ENCODE data around the gene CEP164.

CEP164 gene

GRCh38 chr11:117345039-117345438 lies 17.4 kb downstream of the CEP164 start:
- no peak overlapping the region for H3K27ac ChIP-seq (ENCODE audit: extremely low read depth, low read depth, low read length)
- H3K4me3 ChIP-seq (ENCODE audit: low read depth, low read length): no peak overlapping the region
- H3K36me3 ChIP-seq (ENCODE audit: control insufficient read depth in 2 of 2, insufficient read depth in 1 of 2, low read length in 2 of 2): peaks cover 0 to 63% of the 10 kb centered on the region in 2 experiments; a peak in 2 of 3 replicates
- no peaks in the 10 kb centered on the region for H3K4me1 ChIP-seq (ENCODE audit: control insufficient read depth, insufficient read depth, low read length)
- ChIA-PET POLR2A (no interaction called here), CTCF (no interaction called here)
- H3K9me3 ChIP-seq (ENCODE audit: control insufficient read depth, insufficient read depth, low read depth, low read length): no peaks in the 10 kb centered on the region
- TF ChIP-seq, protein P1, sequence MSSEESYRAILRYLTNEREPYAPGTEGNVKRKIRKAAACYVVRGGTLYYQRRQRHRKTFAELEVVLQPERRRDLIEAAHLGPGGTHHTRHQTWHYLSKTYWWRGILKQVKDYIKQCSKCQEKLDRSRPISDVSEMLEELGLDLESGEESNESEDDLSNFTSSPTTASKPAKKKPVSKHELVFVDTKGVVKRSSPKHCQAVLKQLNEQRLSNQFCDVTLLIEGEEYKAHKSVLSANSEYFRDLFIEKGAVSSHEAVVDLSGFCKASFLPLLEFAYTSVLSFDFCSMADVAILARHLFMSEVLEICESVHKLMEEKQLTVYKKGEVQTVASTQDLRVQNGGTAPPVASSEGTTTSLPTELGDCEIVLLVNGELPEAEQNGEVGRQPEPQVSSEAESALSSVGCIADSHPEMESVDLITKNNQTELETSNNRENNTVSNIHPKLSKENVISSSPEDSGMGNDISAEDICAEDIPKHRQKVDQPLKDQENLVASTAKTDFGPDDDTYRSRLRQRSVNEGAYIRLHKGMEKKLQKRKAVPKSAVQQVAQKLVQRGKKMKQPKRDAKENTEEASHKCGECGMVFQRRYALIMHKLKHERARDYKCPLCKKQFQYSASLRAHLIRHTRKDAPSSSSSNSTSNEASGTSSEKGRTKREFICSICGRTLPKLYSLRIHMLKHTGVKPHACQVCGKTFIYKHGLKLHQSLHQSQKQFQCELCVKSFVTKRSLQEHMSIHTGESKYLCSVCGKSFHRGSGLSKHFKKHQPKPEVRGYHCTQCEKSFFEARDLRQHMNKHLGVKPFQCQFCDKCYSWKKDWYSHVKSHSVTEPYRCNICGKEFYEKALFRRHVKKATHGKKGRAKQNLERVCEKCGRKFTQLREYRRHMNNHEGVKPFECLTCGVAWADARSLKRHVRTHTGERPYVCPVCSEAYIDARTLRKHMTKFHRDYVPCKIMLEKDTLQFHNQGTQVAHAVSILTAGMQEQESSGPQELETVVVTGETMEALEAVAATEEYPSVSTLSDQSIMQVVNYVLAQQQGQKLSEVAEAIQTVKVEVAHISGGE (tag by site-specific recombination; conservative IDR thresholded peaks at IDR 0.05; ENCODE audit: low read depth): no peak

GRCh38 chr11:117354550-117354949 lies 26.9 kb downstream of the CEP164 start:
- no peaks in the 10 kb centered on the region for H3K9me3 ChIP-seq (ENCODE audit: control insufficient read depth, insufficient read depth, low read depth, low read length)
- no peaks in the 10 kb centered on the region for H3K4me1 ChIP-seq (ENCODE audit: control insufficient read depth, insufficient read depth, low read length)
- peaks cover 5 to 65% of the 10 kb centered on the region in 2 experiments for H3K36me3 ChIP-seq (ENCODE audit: control insufficient read depth in 2 of 2, insufficient read depth in 1 of 2, low read length in 2 of 2)
- no peak overlapping the region for H3K4me3 ChIP-seq (ENCODE audit: low read depth, low read length)
- no peak for TF ChIP-seq SP2 (tag by site-specific recombination; IDR thresholded peaks at IDR 0.05)
- TF ChIP-seq ZNF629 (tag by site-specific recombination; IDR thresholded peaks at IDR 0.05): no peak
- TF ChIP-seq ZNF529 (tag by site-specific recombination; IDR thresholded peaks at IDR 0.05; ENCODE audit: insufficient replicate concordance): no peak
- TF ChIP-seq PRDM10 (tag by site-specific recombination; IDR thresholded peaks at IDR 0.05): no peak
- TF ChIP-seq, protein P1 (tag by site-specific recombination; conservative IDR thresholded peaks at IDR 0.05; ENCODE audit: low read depth): no peak
- TF ChIP-seq, protein P2, sequence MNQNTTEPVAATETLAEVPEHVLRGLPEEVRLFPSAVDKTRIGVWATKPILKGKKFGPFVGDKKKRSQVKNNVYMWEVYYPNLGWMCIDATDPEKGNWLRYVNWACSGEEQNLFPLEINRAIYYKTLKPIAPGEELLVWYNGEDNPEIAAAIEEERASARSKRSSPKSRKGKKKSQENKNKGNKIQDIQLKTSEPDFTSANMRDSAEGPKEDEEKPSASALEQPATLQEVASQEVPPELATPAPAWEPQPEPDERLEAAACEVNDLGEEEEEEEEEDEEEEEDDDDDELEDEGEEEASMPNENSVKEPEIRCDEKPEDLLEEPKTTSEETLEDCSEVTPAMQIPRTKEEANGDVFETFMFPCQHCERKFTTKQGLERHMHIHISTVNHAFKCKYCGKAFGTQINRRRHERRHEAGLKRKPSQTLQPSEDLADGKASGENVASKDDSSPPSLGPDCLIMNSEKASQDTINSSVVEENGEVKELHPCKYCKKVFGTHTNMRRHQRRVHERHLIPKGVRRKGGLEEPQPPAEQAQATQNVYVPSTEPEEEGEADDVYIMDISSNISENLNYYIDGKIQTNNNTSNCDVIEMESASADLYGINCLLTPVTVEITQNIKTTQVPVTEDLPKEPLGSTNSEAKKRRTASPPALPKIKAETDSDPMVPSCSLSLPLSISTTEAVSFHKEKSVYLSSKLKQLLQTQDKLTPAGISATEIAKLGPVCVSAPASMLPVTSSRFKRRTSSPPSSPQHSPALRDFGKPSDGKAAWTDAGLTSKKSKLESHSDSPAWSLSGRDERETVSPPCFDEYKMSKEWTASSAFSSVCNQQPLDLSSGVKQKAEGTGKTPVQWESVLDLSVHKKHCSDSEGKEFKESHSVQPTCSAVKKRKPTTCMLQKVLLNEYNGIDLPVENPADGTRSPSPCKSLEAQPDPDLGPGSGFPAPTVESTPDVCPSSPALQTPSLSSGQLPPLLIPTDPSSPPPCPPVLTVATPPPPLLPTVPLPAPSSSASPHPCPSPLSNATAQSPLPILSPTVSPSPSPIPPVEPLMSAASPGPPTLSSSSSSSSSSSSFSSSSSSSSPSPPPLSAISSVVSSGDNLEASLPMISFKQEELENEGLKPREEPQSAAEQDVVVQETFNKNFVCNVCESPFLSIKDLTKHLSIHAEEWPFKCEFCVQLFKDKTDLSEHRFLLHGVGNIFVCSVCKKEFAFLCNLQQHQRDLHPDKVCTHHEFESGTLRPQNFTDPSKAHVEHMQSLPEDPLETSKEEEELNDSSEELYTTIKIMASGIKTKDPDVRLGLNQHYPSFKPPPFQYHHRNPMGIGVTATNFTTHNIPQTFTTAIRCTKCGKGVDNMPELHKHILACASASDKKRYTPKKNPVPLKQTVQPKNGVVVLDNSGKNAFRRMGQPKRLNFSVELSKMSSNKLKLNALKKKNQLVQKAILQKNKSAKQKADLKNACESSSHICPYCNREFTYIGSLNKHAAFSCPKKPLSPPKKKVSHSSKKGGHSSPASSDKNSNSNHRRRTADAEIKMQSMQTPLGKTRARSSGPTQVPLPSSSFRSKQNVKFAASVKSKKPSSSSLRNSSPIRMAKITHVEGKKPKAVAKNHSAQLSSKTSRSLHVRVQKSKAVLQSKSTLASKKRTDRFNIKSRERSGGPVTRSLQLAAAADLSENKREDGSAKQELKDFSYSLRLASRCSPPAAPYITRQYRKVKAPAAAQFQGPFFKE (tag by site-specific recombination; IDR thresholded peaks at IDR 0.05; ENCODE audit: borderline replicate concordance): no peak
- no peak for TF ChIP-seq ZBTB8A (tag by site-specific recombination; IDR thresholded peaks at IDR 0.05)
- no peak for TF ChIP-seq ZNF354C (tag by site-specific recombination; IDR thresholded peaks at IDR 0.05; ENCODE audit: borderline replicate concordance, low read depth)
- TF ChIP-seq TRIM28 (IDR thresholded peaks at IDR 0.05; ENCODE audit: borderline replicate concordance, low read length): no peak
- no peak for TF ChIP-seq ZNF433 (tag by site-specific recombination; IDR thresholded peaks at IDR 0.05; ENCODE audit: low read depth)
- POLR2A ChIA-PET: no interaction called here
- H3K27ac ChIP-seq (ENCODE audit: extremely low read depth, low read depth, low read length): no peak overlapping the region
- CTCF ChIA-PET: no interaction called here

Measured in HEK293 (cell line).